ENCODE data around the gene TTLL11. TPM values are rescaled to one million over a fixed set of nuclear protein-coding genes. Genes with fewer than 3 reads are reported as not detected.

Gene TTLL11
- polyA plus RNA-seq, 1 donor (not counting 4 experiments of a cell fraction or from before 2014, with no cell fraction given): 8.0 TPM

DNA sequence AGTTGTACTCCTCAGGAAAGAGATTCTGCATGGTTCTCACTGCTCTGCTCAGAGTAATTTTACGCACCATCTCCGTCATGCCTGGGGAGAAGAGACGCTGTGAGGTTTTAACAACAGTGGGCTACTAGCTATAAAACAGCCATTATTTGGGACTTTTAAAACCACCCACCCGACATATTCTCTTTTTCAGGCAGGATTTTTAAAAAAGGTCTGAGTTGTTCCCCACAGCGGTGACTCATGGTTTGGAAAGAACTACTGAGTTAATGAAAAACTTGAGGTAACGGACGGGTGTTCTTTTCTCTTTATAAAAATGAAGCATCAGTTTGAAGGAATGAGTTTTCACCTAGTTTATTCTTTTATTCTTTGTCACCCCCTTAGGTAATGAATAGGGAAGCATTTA, 61.3 kb downstream of the TTLL11 start:
- Histone ChIP-seq H3K27me3 (ENCODE audit: control insufficient read depth, extremely low read depth, insufficient read depth, low read length) (no peaks in the 10 kb centered on the region), H3K9ac (ENCODE audit: control insufficient read depth, extremely low read depth, insufficient read depth, low read length) (no peak overlapping the region), H3K4me3 (ENCODE audit: control insufficient read depth in 2 of 3, extremely low read depth in 1 of 3, insufficient read depth in 2 of 3, low read depth in 1 of 3, low read length in 3 of 3) (no peak overlapping the region), H3K36me3 (ENCODE audit: control insufficient read depth in 2 of 2, extremely low read depth in 1 of 2, insufficient read depth in 2 of 2, low read length in 2 of 2) (no peaks in the 10 kb centered on the region), H3K27ac (ENCODE audit: control insufficient read depth, insufficient read depth, low read length) (no peak overlapping the region), H3K4me2 (ENCODE audit: control insufficient read depth, extremely low read depth, insufficient read depth, low read depth, low read length) (no peak overlapping the region), H4K20me1 (ENCODE audit: control insufficient read depth, extremely low read depth, insufficient read depth, low read length) (no peaks in the 10 kb centered on the region), H3K9me3 (ENCODE audit: control insufficient read depth, low read depth, low read length) (no peaks in the 10 kb centered on the region), H3K9me1 (ENCODE audit: control insufficient read depth, extremely low read depth, insufficient read depth, low read length) (no peaks in the 10 kb centered on the region), H3K4me1 (ENCODE audit: control insufficient read depth, extremely low read depth, insufficient read depth, low read length) (peaks cover under 1% of the 10 kb centered on the region), H3K79me2 (ENCODE audit: control insufficient read depth, insufficient read depth, low read length) (no peaks in the 10 kb centered on the region), H2AFZ (ENCODE audit: control insufficient read depth, low read length) (no peak overlapping the region)
- TF ChIP-seq, protein P1, sequence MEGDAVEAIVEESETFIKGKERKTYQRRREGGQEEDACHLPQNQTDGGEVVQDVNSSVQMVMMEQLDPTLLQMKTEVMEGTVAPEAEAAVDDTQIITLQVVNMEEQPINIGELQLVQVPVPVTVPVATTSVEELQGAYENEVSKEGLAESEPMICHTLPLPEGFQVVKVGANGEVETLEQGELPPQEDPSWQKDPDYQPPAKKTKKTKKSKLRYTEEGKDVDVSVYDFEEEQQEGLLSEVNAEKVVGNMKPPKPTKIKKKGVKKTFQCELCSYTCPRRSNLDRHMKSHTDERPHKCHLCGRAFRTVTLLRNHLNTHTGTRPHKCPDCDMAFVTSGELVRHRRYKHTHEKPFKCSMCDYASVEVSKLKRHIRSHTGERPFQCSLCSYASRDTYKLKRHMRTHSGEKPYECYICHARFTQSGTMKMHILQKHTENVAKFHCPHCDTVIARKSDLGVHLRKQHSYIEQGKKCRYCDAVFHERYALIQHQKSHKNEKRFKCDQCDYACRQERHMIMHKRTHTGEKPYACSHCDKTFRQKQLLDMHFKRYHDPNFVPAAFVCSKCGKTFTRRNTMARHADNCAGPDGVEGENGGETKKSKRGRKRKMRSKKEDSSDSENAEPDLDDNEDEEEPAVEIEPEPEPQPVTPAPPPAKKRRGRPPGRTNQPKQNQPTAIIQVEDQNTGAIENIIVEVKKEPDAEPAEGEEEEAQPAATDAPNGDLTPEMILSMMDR (optimal IDR thresholded peaks at IDR 0.05 in 1 of 3, IDR thresholded peaks at IDR 0.05 in 1 of 3, conservative IDR thresholded peaks at IDR 0.05 in 1 of 3; ENCODE audit: extremely low read depth in 1 of 3, insufficient read depth in 2 of 3, low read length in 3 of 3): no peak
- no peak for TF ChIP-seq EZH2 (IDR thresholded peaks at IDR 0.05; ENCODE audit: low read length)
- dilution Hi-C loops (cut with MboI; ENCODE audit: extremely low pct_ligation_motif_present, low sequenced_read_pairs): no loop called here
- no peak for FAIRE-seq
- DNase-seq (ENCODE audit: low read depth, low spot score): no peak

DNA sequence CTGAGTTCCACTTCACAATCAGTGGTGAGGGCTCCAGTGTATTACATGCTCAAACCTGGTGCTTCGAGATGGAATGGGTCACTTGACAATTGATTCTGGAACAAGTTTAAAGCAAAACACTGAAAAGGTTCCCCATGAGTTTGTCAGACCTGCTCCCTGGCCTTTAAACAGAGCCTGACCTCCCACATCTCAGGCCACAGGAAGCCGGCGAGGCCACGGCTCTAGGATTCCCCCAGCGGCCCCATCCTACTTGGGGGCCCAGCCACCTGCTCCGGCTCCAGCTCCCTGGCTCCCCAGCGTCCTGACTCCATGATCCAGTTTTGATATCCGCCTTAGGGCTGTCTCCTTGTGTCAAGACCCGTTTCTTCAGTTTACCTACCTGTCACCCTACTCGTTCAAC, 62.0 kb downstream of the TTLL11 start:
- no peaks in the 10 kb centered on the region for H3K79me2 ChIP-seq (ENCODE audit: control insufficient read depth, insufficient read depth, low read length)
- H3K9me1 ChIP-seq (ENCODE audit: control insufficient read depth, extremely low read depth, insufficient read depth, low read length): no peaks in the 10 kb centered on the region
- no peak overlapping the region for H3K9ac ChIP-seq (ENCODE audit: control insufficient read depth, extremely low read depth, insufficient read depth, low read length)
- no peaks in the 10 kb centered on the region for H3K36me3 ChIP-seq (ENCODE audit: control insufficient read depth in 2 of 2, extremely low read depth in 1 of 2, insufficient read depth in 2 of 2, low read length in 2 of 2)
- no peak overlapping the region for H3K4me3 ChIP-seq (ENCODE audit: control insufficient read depth in 2 of 3, extremely low read depth in 1 of 3, insufficient read depth in 2 of 3, low read depth in 1 of 3, low read length in 3 of 3)
- dilution Hi-C loops (cut with MboI; ENCODE audit: extremely low pct_ligation_motif_present, low sequenced_read_pairs): no loop called here
- H3K27me3 ChIP-seq (ENCODE audit: control insufficient read depth, extremely low read depth, insufficient read depth, low read length): no peaks in the 10 kb centered on the region
- no peak overlapping the region for H2AFZ ChIP-seq (ENCODE audit: control insufficient read depth, low read length)
- H4K20me1 ChIP-seq (ENCODE audit: control insufficient read depth, extremely low read depth, insufficient read depth, low read length): no peaks in the 10 kb centered on the region
- H3K9me3 ChIP-seq (ENCODE audit: control insufficient read depth, low read depth, low read length): no peaks in the 10 kb centered on the region
- H3K4me2 ChIP-seq (ENCODE audit: control insufficient read depth, extremely low read depth, insufficient read depth, low read depth, low read length): no peak overlapping the region
- FAIRE-seq: no peak
- DNase-seq (ENCODE audit: low read depth, low spot score): no peak
- no peaks in the 10 kb centered on the region for H3K4me1 ChIP-seq (ENCODE audit: control insufficient read depth, extremely low read depth, insufficient read depth, low read length)
- no peak overlapping the region for H3K27ac ChIP-seq (ENCODE audit: control insufficient read depth, insufficient read depth, low read length)
- TF ChIP-seq, protein P1 (optimal IDR thresholded peaks at IDR 0.05 in 1 of 3, IDR thresholded peaks at IDR 0.05 in 1 of 3, conservative IDR thresholded peaks at IDR 0.05 in 1 of 3; ENCODE audit: extremely low read depth in 1 of 3, insufficient read depth in 2 of 3, low read length in 3 of 3): no peak
- no peak for TF ChIP-seq EZH2 (IDR thresholded peaks at IDR 0.05; ENCODE audit: low read length)

Data from keratinocyte (primary cell).